ENCODE measurements around the gene CUL4A. TPM values are rescaled to one million over a fixed set of nuclear protein-coding genes. Genes with fewer than 3 reads are reported as not detected.

The CUL4A gene
- total and polyA plus RNA-seq, 2 donors (not counting 3 experiments of a cell fraction or from before 2014, with no cell fraction given): 37.9 to 80.0 TPM

DNA sequence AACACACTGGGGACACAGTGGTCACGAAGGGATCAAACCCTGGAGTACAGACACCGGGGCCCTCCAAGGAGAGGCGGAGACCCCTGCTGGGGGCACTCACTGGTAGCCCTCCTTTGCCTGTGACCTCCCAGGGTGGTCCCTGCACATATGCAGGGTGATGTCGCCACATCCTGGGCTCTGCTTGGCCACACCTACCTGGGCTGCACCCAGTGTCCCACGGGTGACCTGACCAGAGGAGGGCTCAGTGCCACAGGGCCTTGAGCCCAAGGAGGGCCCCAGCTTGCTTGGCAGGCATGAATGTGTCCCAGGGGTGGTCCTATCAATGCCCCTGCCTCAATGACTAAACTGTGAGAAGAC lies 5.1 kb upstream of the CUL4A start:
- no peaks in the 10 kb centered on the region for H4K20me1 ChIP-seq (replicated peaks; ENCODE audit: control insufficient read depth, extremely low read depth, insufficient read depth, low read length)
- intact Hi-C loops (cut with micrococcal nuclease) (no loop called here), dilution Hi-C loops (cut with MboI; ENCODE audit: extremely low pct_ligation_motif_present, low sequenced_read_pairs) (no loop called here)
- H3K27ac ChIP-seq (ENCODE audit: insufficient read depth, low read depth, low read length): no peak overlapping the region
- H3K4me2 ChIP-seq (ENCODE audit: insufficient read depth, low read length): no peak overlapping the region
- H3K9ac ChIP-seq (replicated peaks; ENCODE audit: extremely low read depth, insufficient read depth, low read length): no peak overlapping the region
- TF ChIP-seq JUN (IDR thresholded peaks at IDR 0.05; ENCODE audit: borderline replicate concordance, insufficient read depth, insufficient read length, low read depth) (no peak), POLR2AphosphoS5 (IDR thresholded peaks at IDR 0.05; ENCODE audit: insufficient read depth, low read depth, low read length) (no peak), GATA2 (IDR thresholded peaks at IDR 0.05; ENCODE audit: insufficient read depth, insufficient read length, low read depth, low read length) (no peak), MYC (IDR thresholded peaks at IDR 0.05; ENCODE audit: low read depth, low read length) (no peak)
- TF ChIP-seq, protein P1, sequence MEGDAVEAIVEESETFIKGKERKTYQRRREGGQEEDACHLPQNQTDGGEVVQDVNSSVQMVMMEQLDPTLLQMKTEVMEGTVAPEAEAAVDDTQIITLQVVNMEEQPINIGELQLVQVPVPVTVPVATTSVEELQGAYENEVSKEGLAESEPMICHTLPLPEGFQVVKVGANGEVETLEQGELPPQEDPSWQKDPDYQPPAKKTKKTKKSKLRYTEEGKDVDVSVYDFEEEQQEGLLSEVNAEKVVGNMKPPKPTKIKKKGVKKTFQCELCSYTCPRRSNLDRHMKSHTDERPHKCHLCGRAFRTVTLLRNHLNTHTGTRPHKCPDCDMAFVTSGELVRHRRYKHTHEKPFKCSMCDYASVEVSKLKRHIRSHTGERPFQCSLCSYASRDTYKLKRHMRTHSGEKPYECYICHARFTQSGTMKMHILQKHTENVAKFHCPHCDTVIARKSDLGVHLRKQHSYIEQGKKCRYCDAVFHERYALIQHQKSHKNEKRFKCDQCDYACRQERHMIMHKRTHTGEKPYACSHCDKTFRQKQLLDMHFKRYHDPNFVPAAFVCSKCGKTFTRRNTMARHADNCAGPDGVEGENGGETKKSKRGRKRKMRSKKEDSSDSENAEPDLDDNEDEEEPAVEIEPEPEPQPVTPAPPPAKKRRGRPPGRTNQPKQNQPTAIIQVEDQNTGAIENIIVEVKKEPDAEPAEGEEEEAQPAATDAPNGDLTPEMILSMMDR (IDR thresholded peaks at IDR 0.05; ENCODE audit: extremely low read depth in 1 of 2, insufficient read depth in 1 of 2, low read depth in 1 of 2, low read length in 2 of 2): no peak
- H3K36me3 ChIP-seq (ENCODE audit: control insufficient read depth in 2 of 2, extremely low read depth in 1 of 2, insufficient read depth in 2 of 2, low read length in 2 of 2): peaks cover 3 to 4% of the 10 kb centered on the region in 2 experiments
- FAIRE-seq (no peak), DNase-seq (ENCODE audit: low read depth, low spot score) (no peak)
- ChIA-PET CTCF (no interaction called here), POLR2A (no interaction called here)
- H2AFZ ChIP-seq (ENCODE audit: low read depth, low read length): no peak overlapping the region
- H3K9me1 ChIP-seq (replicated peaks; ENCODE audit: control insufficient read depth, extremely low read depth, insufficient read depth, low read length): no peaks in the 10 kb centered on the region
- no peaks in the 10 kb centered on the region for H3K27me3 ChIP-seq (ENCODE audit: control insufficient read depth in 2 of 2, insufficient read depth in 2 of 2, low read length in 2 of 2)
- peaks cover 84% of the 10 kb centered on the region for H3K79me2 ChIP-seq (ENCODE audit: control insufficient read depth, insufficient read depth, low read length)
- no TSS peak for BruUV-seq (replicated peaks)
- peaks cover 11% of the 10 kb centered on the region for H3K4me1 ChIP-seq (ENCODE audit: control insufficient read depth, extremely low read depth, insufficient read depth, low read length)
- no peak overlapping the region for H3K4me3 ChIP-seq (replicated peaks in 1 of 3; ENCODE audit: insufficient read depth in 1 of 3, low read depth in 1 of 3, low read length in 3 of 3)
- H3K9me3 ChIP-seq (replicated peaks; ENCODE audit: control insufficient read depth, insufficient read depth, low read length): no peaks in the 10 kb centered on the region

DNA sequence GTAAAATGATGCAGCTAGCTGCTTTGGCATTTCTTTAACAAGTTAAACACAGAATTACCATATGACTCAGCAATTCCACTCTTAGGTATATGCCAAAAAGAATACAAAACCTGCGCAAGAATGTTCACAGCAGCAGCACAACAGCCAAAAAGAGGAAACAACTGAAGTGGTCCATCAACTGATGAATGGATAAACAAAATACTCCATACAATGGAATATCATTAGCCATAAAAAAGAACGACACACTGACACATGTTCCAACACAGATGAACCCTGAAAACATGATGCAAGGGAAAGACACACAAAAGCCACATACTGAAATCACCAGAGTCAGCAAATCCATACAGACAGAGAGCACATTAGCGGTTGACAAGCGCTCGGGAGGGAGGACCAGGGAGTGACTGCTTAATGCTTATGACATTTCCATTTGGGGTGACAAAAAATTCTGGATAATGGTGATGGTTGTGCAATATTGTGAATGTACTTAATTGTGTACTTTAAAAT lies 3.9 kb upstream of the CUL4A start:
- no TSS peak for BruUV-seq (replicated peaks)
- H3K9me3 ChIP-seq (replicated peaks; ENCODE audit: control insufficient read depth, insufficient read depth, low read length): no peaks in the 10 kb centered on the region
- H3K36me3 ChIP-seq (ENCODE audit: control insufficient read depth in 2 of 2, extremely low read depth in 1 of 2, insufficient read depth in 2 of 2, low read length in 2 of 2): no peaks in the 10 kb centered on the region
- peaks cover 13% of the 10 kb centered on the region for H3K4me1 ChIP-seq (ENCODE audit: control insufficient read depth, extremely low read depth, insufficient read depth, low read length)
- TF ChIP-seq GATA2 (IDR thresholded peaks at IDR 0.05; ENCODE audit: insufficient read depth, insufficient read length, low read depth, low read length): no peak
- no peak for TF ChIP-seq JUN (IDR thresholded peaks at IDR 0.05; ENCODE audit: borderline replicate concordance, insufficient read depth, insufficient read length, low read depth)
- no peak for TF ChIP-seq EZH2 (IDR thresholded peaks at IDR 0.05; ENCODE audit: borderline replicate concordance, low read depth, low read length, severe bottlenecking)
- TF ChIP-seq, protein P2, sequence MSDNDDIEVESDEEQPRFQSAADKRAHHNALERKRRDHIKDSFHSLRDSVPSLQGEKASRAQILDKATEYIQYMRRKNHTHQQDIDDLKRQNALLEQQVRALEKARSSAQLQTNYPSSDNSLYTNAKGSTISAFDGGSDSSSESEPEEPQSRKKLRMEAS (IDR thresholded peaks at IDR 0.05; ENCODE audit: insufficient read depth, insufficient read length): no peak
- TF ChIP-seq POLR2AphosphoS5 (IDR thresholded peaks at IDR 0.05; ENCODE audit: insufficient read depth, low read depth, low read length): no peak
- TF ChIP-seq MYC (IDR thresholded peaks at IDR 0.05; ENCODE audit: low read depth, low read length): no peak
- no peak for TF ChIP-seq FOS (IDR thresholded peaks at IDR 0.05; ENCODE audit: borderline replicate concordance, insufficient read depth, low read length)
- no peak for TF ChIP-seq POLR2A (IDR thresholded peaks at IDR 0.05; ENCODE audit: low read depth, low read length)
- TF ChIP-seq, protein P1 (IDR thresholded peaks at IDR 0.05; ENCODE audit: extremely low read depth in 1 of 2, insufficient read depth in 1 of 2, low read depth in 1 of 2, low read length in 2 of 2): no peak
- no peaks in the 10 kb centered on the region for H3K9me1 ChIP-seq (replicated peaks; ENCODE audit: control insufficient read depth, extremely low read depth, insufficient read depth, low read length)
- intact Hi-C loops (cut with micrococcal nuclease) (loop anchor here (5.0 kb wide), 1 partner anchor 263 kb away; no protein-coding TSS in a partner anchor), dilution Hi-C loops (cut with MboI; ENCODE audit: extremely low pct_ligation_motif_present, low sequenced_read_pairs) (no loop called here)
- H3K27ac ChIP-seq (ENCODE audit: insufficient read depth, low read depth, low read length): no peak overlapping the region
- H3K27me3 ChIP-seq (ENCODE audit: control insufficient read depth in 2 of 2, insufficient read depth in 2 of 2, low read length in 2 of 2): no peaks in the 10 kb centered on the region
- no peak overlapping the region for H3K4me3 ChIP-seq (replicated peaks in 1 of 3; ENCODE audit: insufficient read depth in 1 of 3, low read depth in 1 of 3, low read length in 3 of 3)
- peak; percentile 33 for DNase-seq (ENCODE audit: low read depth, low spot score)
- no peak overlapping the region for H3K9ac ChIP-seq (replicated peaks; ENCODE audit: extremely low read depth, insufficient read depth, low read length)
- CTCF ChIA-PET: no interaction called here
- peaks cover 82% of the 10 kb centered on the region for H3K79me2 ChIP-seq (ENCODE audit: control insufficient read depth, insufficient read depth, low read length)
- no peak for FAIRE-seq
- no peak overlapping the region for H2AFZ ChIP-seq (ENCODE audit: low read depth, low read length)
- POLR2A ChIA-PET: no interaction called here
- H3K4me2 ChIP-seq (ENCODE audit: insufficient read depth, low read length): no peak overlapping the region
- H4K20me1 ChIP-seq (replicated peaks; ENCODE audit: control insufficient read depth, extremely low read depth, insufficient read depth, low read length): no peaks in the 10 kb centered on the region

Measured in endothelial cell of umbilical vein (primary cell).